NT2/D1 (cell line): ENCODE measurements around the gene ZNF184.

ENCODE experiments used
- DNase-seq: peaks from one replicate; pipeline ENCODE4 v3.0.0-alpha.2; 2011; ENCODE audit warnings: low read depth, low spot score
- H3K27me3 ChIP-seq: 2 replicates; pipeline ENCODE4 v1.6.0; 2011; ENCODE audit warnings: mild to moderate bottlenecking; ENCODE audit not compliant: insufficient read length, insufficient read depth
- H3K36me3 ChIP-seq: 2 replicates; pipeline ENCODE4 v1.6.1; 2011; ENCODE audit warnings: mild to moderate bottlenecking, low read length, mixed read lengths; ENCODE audit not compliant: insufficient read depth, insufficient read length
- H3K4me1 ChIP-seq: 2 replicates; pipeline ENCODE4 v1.5.1; 2011; ENCODE audit not compliant: insufficient read depth, insufficient read length
- H3K4me3 ChIP-seq: 2 replicates; pipeline ENCODE4 v1.5.1; 2011; ENCODE audit warnings: low read depth; ENCODE audit not compliant: insufficient read length
- H3K9ac ChIP-seq: 2 replicates; pipeline ENCODE4 v1.6.0; 2011; ENCODE audit warnings: low read depth; ENCODE audit not compliant: insufficient read length
- H3K9me3 ChIP-seq: 2 replicates; pipeline ENCODE4 v1.5.1; 2011; ENCODE audit warnings: mild to moderate bottlenecking, low read length; ENCODE audit not compliant: insufficient read depth
- SUZ12 ChIP-seq: IDR thresholded peaks from 2 replicates; pipeline ENCODE4 v1.6.1; 2011; ENCODE audit not compliant: insufficient read length, insufficient read depth; ENCODE audit errors: extremely low read depth
- YY1 ChIP-seq: IDR thresholded peaks from 2 replicates; pipeline ENCODE4 v1.6.1; 2011; ENCODE audit not compliant: insufficient read length, insufficient read depth
- ZNF274 ChIP-seq: IDR thresholded peaks from 2 replicates; pipeline ENCODE4 v1.6.1; 2011; ENCODE audit warnings: mild to moderate bottlenecking, low read depth, low read length

Gene ZNF184

GRCh38 chr6:27414300-27414699 lies 58.6 kb downstream of the ZNF184 start:
- Histone ChIP-seq H3K9ac (no peak overlapping the region), H3K4me3 (no peak overlapping the region), H3K27me3 (no peaks in the 10 kb centered on the region), H3K9me3 (peaks cover 11% of the 10 kb centered on the region), H3K4me1 (no peaks in the 10 kb centered on the region), H3K36me3 (no peaks in the 10 kb centered on the region)
- no peak for DNase-seq
- TF ChIP-seq ZNF274 (no peak), SUZ12 (no peak), YY1 (no peak)

- no peak for DNase-seq
- no peak for TF ChIP-seq YY1
- TF ChIP-seq SUZ12, result no peak
- TF ChIP-seq ZNF274, result no peak
- Histone ChIP-seq H3K4me3 (no peak overlapping the region), H3K36me3 (peaks cover 5% of the 10 kb centered on the region), H3K9me3 (peaks cover 11% of the 10 kb centered on the region), H3K9ac (no peak overlapping the region), H3K27me3 (no peaks in the 10 kb centered on the region), H3K4me1 (no peaks in the 10 kb centered on the region)
Observed at GRCh38 chr6:27407153-27407814, 65.6 kb downstream of the ZNF184 start.

- Histone ChIP-seq H3K9me3 (peaks cover 23% of the 10 kb centered on the region), H3K4me1 (no peaks in the 10 kb centered on the region), H3K36me3 (peaks cover 16% of the 10 kb centered on the region), H3K27me3 (no peaks in the 10 kb centered on the region), H3K9ac (no peak overlapping the region), H3K4me3 (no peak overlapping the region)
- no peak for DNase-seq
- TF ChIP-seq SUZ12 (no peak), YY1 (no peak), ZNF274 (no peak)
Observed at GRCh38 chr6:27406085-27406484, 66.8 kb downstream of the ZNF184 start.

GRCh38 chr6:27400877-27401642 lies 71.8 kb downstream of the ZNF184 start:
- Histone ChIP-seq H3K9me3 (peaks cover 55% of the 10 kb centered on the region), H3K4me3 (no peak overlapping the region), H3K36me3 (peaks cover 53% of the 10 kb centered on the region), H3K9ac (no peak overlapping the region), H3K4me1 (no peaks in the 10 kb centered on the region), H3K27me3 (no peaks in the 10 kb centered on the region)
- TF ChIP-seq YY1 (no peak), ZNF274 (peak; percentile 93), SUZ12 (no peak)
- DNase-seq, result no peak
